Ovary (tissue), 3 donors: ENCODE measurements around the gene TAOK1.

Experiments used
- CTCF ChIP-seq, 3 donors: fragments of 450-650 bp in 2 of 3; fragments of 200-600 bp in 1 of 3; IDR thresholded peaks; one replicate each; pipeline versions ENCODE4 v1.5.1 to v1.8.0; 2016 to 2022; ENCODE audit warnings: antibody characterized with exemption in 3 of 3, mild to moderate bottlenecking in 1 of 3
- EP300 ChIP-seq: sonication (generic); formaldehyde crosslinking; IDR thresholded peaks from one replicate; pipeline ENCODE4 v1.6.1; 2017; ENCODE audit warnings: antibody characterized with exemption
- POLR2A ChIP-seq: fragments of 450-650 bp; IDR thresholded peaks from one replicate; pipeline ENCODE4 v1.6.1; 2017; ENCODE audit warnings: antibody characterized with exemption, mild to moderate bottlenecking, moderate library complexity
- donor health status: DM: no; HTN: no; CAD: no.

GRCh38 chr17:29557085-29557738 lies 167.0 kb downstream of the TAOK1 start:
- no peak for TF ChIP-seq CTCF (IDR thresholded peaks at IDR 0.05)
- TF ChIP-seq POLR2A, result no peak
- no peak for TF ChIP-seq EP300
